H1 (cell line): ENCODE results near the gene WIPI1. TPM values are rescaled to one million over a fixed set of nuclear protein-coding genes. Genes with fewer than 3 reads are reported as not detected.

Source experiments
- CTCF ChIA-PET: fragments of 300-600 bp; sonication (Branson Sonifier 250); formaldehyde crosslinking; loops from one replicate; lab custom pipeline; 2021; ENCODE audit not compliant: partially characterized antibody; lab: Charles Lee
- POLR2A ChIA-PET: fragments of 300-600 bp; sonication (Branson Sonifier 250); formaldehyde crosslinking; loops from one replicate; lab custom pipeline; 2021; ENCODE audit warnings: inconsistent platforms; ENCODE audit not compliant: partially characterized antibody; lab: Charles Lee
- DNase-seq, 2 experiments: peaks; one replicate each; pipeline versions ENCODE4 v3.0.0 to v3.0.0-alpha.2; 2010 to 2022; ENCODE audit warnings: low spot score in 2 of 2, low read depth in 1 of 2, mixed read lengths in 1 of 2
- FAIRE-seq: peaks from 2 replicates; lab custom pipeline; 2011; peaks lifted over from hg19 to GRCh38; lab: Jason Lieb, UNC
- H2AFZ ChIP-seq: 2 replicates; pipeline ENCODE4 v1.8.1; 2012; ENCODE audit warnings: low read length, inconsistent platforms
- H2AK5ac ChIP-seq: 2 replicates; pipeline ENCODE4 v1.6.1; 2013; ENCODE audit warnings: low read depth, low read length
- H2BK120ac ChIP-seq: replicated peaks from 2 replicates; pipeline ENCODE3; 2013; ENCODE audit warnings: low read depth, low read length, inconsistent platforms
- H2BK12ac ChIP-seq: 2 replicates; pipeline ENCODE4 v1.6.1; 2013; ENCODE audit warnings: low read depth, low read length
- H2BK15ac ChIP-seq: 2 replicates; pipeline ENCODE4 v1.6.1; 2013; ENCODE audit warnings: low read length
- H2BK20ac ChIP-seq: 2 replicates; pipeline ENCODE4 v1.6.1; 2013; ENCODE audit warnings: low read length
- H2BK5ac ChIP-seq: 2 replicates; pipeline ENCODE4 v1.6.1; 2013; ENCODE audit warnings: low read depth, low read length
- H3K14ac ChIP-seq: 2 replicates; pipeline ENCODE4 v1.6.1; 2013; ENCODE audit warnings: inconsistent platforms; ENCODE audit not compliant: insufficient read length
- H3K18ac ChIP-seq: 2 replicates; pipeline ENCODE4 v1.6.1; 2013; ENCODE audit warnings: low read length; ENCODE audit errors: extremely low read depth
- H3K23ac ChIP-seq: 2 replicates; pipeline ENCODE4 v1.6.1; 2013; ENCODE audit warnings: inconsistent platforms; ENCODE audit not compliant: insufficient read length
- H3K23me2 ChIP-seq: 2 replicates; pipeline ENCODE4 v1.6.1; 2013; ENCODE audit warnings: low read depth, low read length
- H3K27ac ChIP-seq: 2 replicates; pipeline ENCODE4 v1.6.1; 2011; ENCODE audit warnings: low read depth, low read length, inconsistent platforms
- H3K27me3 ChIP-seq, 4 experiments: replicated peaks in 1 of 4; 1 replicate in 1 of 4; 2 replicates in 3 of 4; pipeline versions ENCODE4 v1.6.1 to v1.8.1; 2011 to 2013; ENCODE audit warnings: low read length in 3 of 4, mild to moderate bottlenecking in 3 of 4, inconsistent platforms in 2 of 4, mixed read lengths in 2 of 4, moderate library complexity in 1 of 4; ENCODE audit not compliant: control insufficient read depth in 3 of 4, insufficient read depth in 3 of 4; ENCODE audit errors: extremely low read depth in 1 of 4
- H3K36me3 ChIP-seq, 4 experiments: 2 replicates each; pipeline versions ENCODE4 v1.6.1 to v1.8.1; 2011 to 2013; ENCODE audit warnings: mild to moderate bottlenecking in 4 of 4, low read length in 3 of 4, moderate library complexity in 2 of 4, control low read depth in 1 of 4, inconsistent platforms in 1 of 4; ENCODE audit not compliant: insufficient read depth in 4 of 4, control insufficient read depth in 2 of 4
- H3K4ac ChIP-seq: replicated peaks from 2 replicates; pipeline ENCODE3; 2013; ENCODE audit warnings: low read length, low read depth, mixed read lengths, inconsistent platforms; ENCODE audit not compliant: insufficient read length
- H3K4me1 ChIP-seq, 4 experiments: replicated peaks in 1 of 4; 1 replicate in 1 of 4; 2 replicates in 3 of 4; pipeline versions ENCODE4 v1.6.1 to v1.8.1; 2011 to 2013; ENCODE audit warnings: low read length in 3 of 4, inconsistent platforms in 2 of 4, mixed read lengths in 1 of 4; ENCODE audit not compliant: insufficient read depth in 4 of 4, control insufficient read depth in 3 of 4
- H3K4me2 ChIP-seq, 2 experiments: 2 replicates each; pipeline versions ENCODE4 v1.6.1 to v1.8.1; 2011 to 2013; ENCODE audit warnings: low read depth in 2 of 2, low read length in 2 of 2, control low read depth in 1 of 2, inconsistent platforms in 1 of 2, mild to moderate bottlenecking in 1 of 2; ENCODE audit not compliant: insufficient read depth in 1 of 2
- H3K4me3 ChIP-seq, 4 experiments: fragments of 200-600, 300-600 bp in 1 of 4; sonication (generic), shearing (Covaris generic), sonication (Bioruptor Twin) in 1 of 4; 2 replicates each; pipeline versions ENCODE4 v1.5.1 to v1.8.1; 2011 to 2016; ENCODE audit warnings: low read length in 4 of 4, low read depth in 3 of 4, control low read depth in 2 of 4, inconsistent platforms in 2 of 4, mild to moderate bottlenecking in 2 of 4, mixed read lengths in 1 of 4, moderate library complexity in 1 of 4; ENCODE audit not compliant: insufficient read depth in 2 of 4; ENCODE audit errors: extremely low read depth in 1 of 4
- H3K56ac ChIP-seq: replicated peaks from 2 replicates; pipeline ENCODE3; 2013; ENCODE audit warnings: low read depth, mild to moderate bottlenecking, mixed read lengths, low read length, inconsistent platforms; ENCODE audit not compliant: insufficient read length
- H3K79me1 ChIP-seq: 2 replicates; pipeline ENCODE4 v1.6.1; 2013; ENCODE audit warnings: low read depth, low read length, control low read depth
- H3K79me2 ChIP-seq, 2 experiments: 2 replicates each; pipeline versions ENCODE4 v1.6.1 to v1.8.1; 2012 to 2013; ENCODE audit warnings: low read length in 2 of 2, mild to moderate bottlenecking in 2 of 2, inconsistent platforms in 1 of 2; ENCODE audit not compliant: insufficient read depth in 2 of 2, control insufficient read depth in 1 of 2
- H3K9ac ChIP-seq, 4 experiments: replicated peaks in 1 of 4; 1 replicate in 1 of 4; 2 replicates in 3 of 4; pipeline versions ENCODE4 v1.6.1 to v1.8.1; 2011 to 2013; ENCODE audit warnings: low read depth in 3 of 4, low read length in 3 of 4, control low read depth in 2 of 4, mild to moderate bottlenecking in 2 of 4, moderate library complexity in 2 of 4, inconsistent platforms in 1 of 4; ENCODE audit errors: extremely low read depth in 1 of 4
- H3K9me3 ChIP-seq, 2 experiments: 2 replicates each; pipeline versions ENCODE4 v1.6.1 to v1.8.1; 2012 to 2013; ENCODE audit warnings: mild to moderate bottlenecking in 2 of 2, moderate library complexity in 2 of 2, control low read depth in 1 of 2, inconsistent platforms in 1 of 2, low read depth in 1 of 2, low read length in 1 of 2, mixed read lengths in 1 of 2; ENCODE audit not compliant: insufficient read depth in 2 of 2
- H4K20me1 ChIP-seq, 2 experiments: replicated peaks in 1 of 2; 2 replicates each; pipeline versions ENCODE3 to v1.8.1; 2011 to 2013; ENCODE audit warnings: inconsistent platforms in 2 of 2, low read length in 2 of 2, mild to moderate bottlenecking in 1 of 2; ENCODE audit not compliant: insufficient read depth in 2 of 2, control insufficient read depth in 1 of 2
- H4K5ac ChIP-seq: 2 replicates; pipeline ENCODE4 v1.6.1; 2013; ENCODE audit warnings: low read length, low read depth, mixed read lengths, inconsistent platforms; ENCODE audit not compliant: insufficient read length
- H4K8ac ChIP-seq: 2 replicates; pipeline ENCODE4 v1.8.0; 2013; ENCODE audit warnings: mild to moderate bottlenecking, moderate library complexity, low read length, inconsistent platforms; ENCODE audit not compliant: insufficient read depth; ENCODE audit errors: extremely low read depth
- H4K91ac ChIP-seq: replicated peaks from 2 replicates; pipeline ENCODE3; 2013; ENCODE audit warnings: low read length, mixed read lengths, inconsistent platforms; ENCODE audit not compliant: insufficient read length
- ASH2L ChIP-seq: fragments of 200-600, 300-600 bp; sonication (generic); IDR thresholded peaks from one replicate; pipeline ENCODE4 v1.7.1; 2017; ENCODE audit warnings: low read length
- CTBP2 ChIP-seq: IDR thresholded peaks from 2 replicates; pipeline ENCODE4 v1.7.0; 2011; ENCODE audit warnings: borderline replicate concordance, mild to moderate bottlenecking, moderate library complexity, mixed read lengths, low read length; ENCODE audit not compliant: insufficient read depth, insufficient read length
- HDAC6 ChIP-seq: IDR thresholded peaks from one replicate; pipeline ENCODE4 v1.7.1; 2012; ENCODE audit warnings: low read depth, mild to moderate bottlenecking, inconsistent platforms, low read length, moderate library complexity
- KDM4A ChIP-seq: IDR thresholded peaks from one replicate; pipeline ENCODE4 v1.7.1; 2012; ENCODE audit warnings: low read depth, mild to moderate bottlenecking, moderate library complexity, low read length, inconsistent platforms; ENCODE audit not compliant: severe bottlenecking
- NRF1 ChIP-seq: IDR thresholded peaks from 2 replicates; pipeline ENCODE4 v1.6.1; 2011; ENCODE audit warnings: mild to moderate bottlenecking, low read depth, low read length, improper control_type of control experiment
- RAD21 ChIP-seq, 2 experiments: IDR thresholded peaks in 1 of 2; conservative IDR thresholded peaks in 1 of 2; 2 replicates each; pipeline ENCODE4 v1.6.1; 2011; ENCODE audit warnings: low read depth in 2 of 2, low read length in 2 of 2, improper control_type of control experiment in 1 of 2, inconsistent platforms in 1 of 2, mild to moderate bottlenecking in 1 of 2, moderate library complexity in 1 of 2
- SAP30 ChIP-seq: fragments of 300-600 bp; sonication (generic); IDR thresholded peaks from 2 replicates; pipeline ENCODE4 v1.7.1; 2012; ENCODE audit warnings: low read length, moderate library complexity, mild to moderate bottlenecking, inconsistent platforms; ENCODE audit not compliant: insufficient read depth, insufficient replicate concordance
- TBP ChIP-seq: IDR thresholded peaks from 2 replicates; pipeline ENCODE4 v1.6.1; 2011; ENCODE audit warnings: low read depth, low read length, improper control_type of control experiment
- WGBS, 2 experiments: shearing (Covaris generic) in 1 of 2; methylation state at CpG; one replicate each; pipeline versions ENCODE4 v1.1.6 to v1.1.7; 2013 to 2015; ENCODE audit warnings: low lambda C conversion rate in 2 of 2, mixed read lengths in 2 of 2, inconsistent platforms in 1 of 2, low coverage in 1 of 2, missing lambda C conversion rate in 1 of 2; ENCODE audit not compliant: insufficient replicate concordance in 2 of 2, insufficient coverage in 1 of 2, insufficient read length in 1 of 2; ENCODE audit errors: extremely low coverage in 1 of 2, missing lambda C conversion rate in 1 of 2; 5-methylcytosine and 5-hydroxymethylcytosine counted together
- polyA plus RNA-seq, 7 experiments: library from polyadenylated mRNA; depleted of rRNA in 3 of 7; stranded (reverse) in 5 of 7; unstranded in 2 of 7; fragments of >200 nt in 5 of 7; fragments of 200-250 nt in 2 of 7; gene quantifications; 1 replicate in 5 of 7; 2 replicates in 1 of 7; 4 replicates in 1 of 7; pipeline versions ENCODE4 v1.2.1 to v1.2.3, GENCODE V29; 2011 to 2013; ENCODE audit warnings: missing spikeins in 2 of 7, mixed read lengths in 2 of 7
- total RNA-seq: library from RNA; stranded (reverse); fragmentation: NEBNext Ultra II Directional; extraction: Animal tissue kit (Norgen Biotek cat#: 25700); gene quantifications from 2 replicates; pipeline ENCODE4 v1.2.1, GENCODE V29; 2021

Gene WIPI1
- total and polyA plus RNA-seq, 2 of the 8 experiments (the other 6 are each of a cell fraction or from before 2014, with no cell fraction given) = 16.6 to 17.4 TPM

DNA sequence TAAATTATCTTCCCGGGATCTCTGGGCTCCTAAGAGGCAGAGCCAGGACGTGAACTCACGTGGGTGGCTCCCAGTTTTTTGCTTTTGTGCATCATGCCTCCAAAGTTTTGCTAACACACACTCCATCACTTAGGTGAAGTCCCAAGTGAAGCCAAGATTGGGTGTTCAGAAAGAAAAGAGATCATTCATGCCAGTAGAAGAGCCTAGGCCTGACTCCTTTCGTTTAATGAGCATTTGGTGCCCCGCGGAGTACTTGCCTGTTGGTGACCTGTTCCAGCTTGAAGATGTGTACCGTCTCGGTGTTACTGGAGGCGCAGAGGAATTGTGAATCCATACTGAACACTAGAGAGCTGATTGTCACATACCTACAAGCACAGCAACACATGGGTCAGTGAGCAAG lies 24.1 kb downstream of the WIPI1 start:
- TF ChIP-seq TBP = no peak
- TF ChIP-seq SAP30 = no peak
- no peak for TF ChIP-seq KDM4A
- no peak for TF ChIP-seq CTBP2
- TF ChIP-seq ASH2L = no peak
- TF ChIP-seq HDAC6 = no peak
- no peak for TF ChIP-seq NRF1
- TF ChIP-seq RAD21 (IDR thresholded peaks at IDR 0.05 in 1 of 2, conservative IDR thresholded peaks at IDR 0.05 in 1 of 2; ENCODE audit: low read depth in 2 of 2, low read length in 2 of 2) = no peak
- H3K9ac ChIP-seq = no peak overlapping the region
- no peaks in the 10 kb centered on the region for H3K9me3 ChIP-seq
- 90% methylated on average over 9 of the region's 9 CpGs; no CpG with 5 or more reads in 1 of the 2 experiments for WGBS, 2 experiments
- no peak overlapping the region for H2AFZ ChIP-seq
- no peak overlapping the region for H2BK12ac ChIP-seq
- no peaks in the 10 kb centered on the region for H3K79me1 ChIP-seq
- no peak overlapping the region for H2BK15ac ChIP-seq
- peaks cover 0 to 6% (median 0%) of the 10 kb centered on the region in 4 experiments; a peak in 2 of 7 replicates for H3K4me1 ChIP-seq
- ChIA-PET POLR2A (no interaction called here), CTCF (interaction anchor here (0.7 to 9.3 kb wide), 15 partner anchors 10 to 211 kb away, joined by 3 to 98 read pairs (median 4); no protein-coding TSS in a partner anchor)
- H4K5ac ChIP-seq = no peak overlapping the region
- no peak overlapping the region for H2AK5ac ChIP-seq
- H4K91ac ChIP-seq = no peak overlapping the region
- no peaks in the 10 kb centered on the region for H3K27me3 ChIP-seq
- no peak overlapping the region for H3K4me3 ChIP-seq
- peaks cover 0 to 3% (median 1%) of the 10 kb centered on the region in 4 experiments; a peak in 5 of 8 replicates for H3K36me3 ChIP-seq
- no peak overlapping the region for H3K4ac ChIP-seq
- H4K20me1 ChIP-seq = no peaks in the 10 kb centered on the region
- H3K23me2 ChIP-seq = no peaks in the 10 kb centered on the region
- H3K27ac ChIP-seq = no peak overlapping the region
- no peak overlapping the region for H2BK20ac ChIP-seq
- no peak overlapping the region for H3K23ac ChIP-seq
- H3K56ac ChIP-seq = no peak overlapping the region
- no peak overlapping the region for H2BK120ac ChIP-seq
- H3K4me2 ChIP-seq = no peak overlapping the region
- H4K8ac ChIP-seq = no peak overlapping the region
- no peaks in the 10 kb centered on the region for H3K79me2 ChIP-seq
- FAIRE-seq = no peak
- H3K18ac ChIP-seq = no peak overlapping the region
- no peak overlapping the region for H3K14ac ChIP-seq
- no peak for DNase-seq
- no peak overlapping the region for H2BK5ac ChIP-seq
